ENCODE data around the gene TPK1.
"Not testable (repeated sequence)": the region's sequence is repeated elsewhere in the genome, so short reads cannot be mapped to it uniquely, and the experiment has no call there.

The TPK1 gene

GRCh38 chr7:144483189-144483588 lies 352.7 kb downstream of the TPK1 start:
- no peak for DNase-seq

GRCh38 chr7:144481833-144482232 lies 354.0 kb downstream of the TPK1 start:
- DNase-seq, result no peak

- DNase-seq, result no peak
Measured at GRCh38 chr7:144477348-144477747, 358.5 kb downstream of the TPK1 start.

- no peak for DNase-seq
Measured at GRCh38 chr7:144474800-144475615, 360.8 kb downstream of the TPK1 start.

GRCh38 chr7:144474363-144474762 lies 361.5 kb downstream of the TPK1 start:
- no peak for DNase-seq

- DNase-seq, result no peak
Measured at GRCh38 chr7:144473908-144474307, 361.9 kb downstream of the TPK1 start.

GRCh38 chr7:144470078-144470477 lies 365.8 kb downstream of the TPK1 start:
- no peak for DNase-seq

- DNase-seq, result no peak
Measured at GRCh38 chr7:144468990-144469732, 366.7 kb downstream of the TPK1 start.

- no peak for DNase-seq
Measured at GRCh38 chr7:144459635-144460034, 376.2 kb downstream of the TPK1 start.

GRCh38 chr7:144455040-144455404 lies 380.8 kb downstream of the TPK1 start:
- no peak for DNase-seq

- DNase-seq, result no peak
Measured at GRCh38 chr7:144454256-144455039, 381.4 kb downstream of the TPK1 start.

GRCh38 chr7:144452064-144452463 lies 383.8 kb downstream of the TPK1 start:
- DNase-seq, result peak in 1 of 56 donors; percentile 2

- no peak for DNase-seq
Measured at GRCh38 chr7:144445590-144445989, 390.3 kb downstream of the TPK1 start.

GRCh38 chr7:144439717-144440205 lies 396.1 kb downstream of the TPK1 start:
- no peak for DNase-seq

- DNase-seq, result no peak
Measured at GRCh38 chr7:144438759-144439158, 397.1 kb downstream of the TPK1 start.

- peak in 24 of 56 donors; percentile 1 to 77 (median 9) for DNase-seq
Measured at GRCh38 chr7:144437370-144438191, 398.3 kb downstream of the TPK1 start.

- no peak for DNase-seq
Measured at GRCh38 chr7:144436500-144436899, 399.4 kb downstream of the TPK1 start.

GRCh38 chr7:144428431-144428830 lies 407.4 kb downstream of the TPK1 start:
- no peak for DNase-seq

- DNase-seq, result not testable (repeated sequence)
Measured at GRCh38 chr7:144427539-144427938, 408.3 kb downstream of the TPK1 start.

GRCh38 chr7:144418931-144419330 lies 416.9 kb downstream of the TPK1 start:
- not testable (repeated sequence) for DNase-seq

- no peak for DNase-seq
Measured at GRCh38 chr7:144416341-144416740, 419.5 kb downstream of the TPK1 start.

All from amygdala (tissue), 56 donors.